ENCODE results near the gene IL17C.

DNA sequence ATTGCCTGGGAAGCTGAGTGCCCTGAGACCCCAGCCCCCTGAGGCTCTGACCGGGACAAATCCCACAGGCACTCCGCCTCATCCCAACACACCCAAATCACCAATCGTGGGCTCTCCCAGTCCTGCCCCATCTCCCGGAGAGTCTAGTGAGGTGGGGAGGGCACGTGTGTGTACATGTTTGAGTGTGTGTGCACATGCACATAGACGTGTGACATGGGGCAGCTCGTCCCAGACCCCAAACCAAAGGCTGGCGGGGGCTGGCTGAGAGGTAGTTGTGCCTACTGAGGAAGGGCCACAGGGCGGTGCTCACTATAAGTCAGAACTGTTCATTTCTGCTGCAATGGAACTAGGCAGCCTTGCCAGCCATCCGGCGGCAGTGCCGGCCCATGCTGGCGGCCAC is 39.3 kb downstream of the IL17C start:
- TF ChIP-seq, protein P1, sequence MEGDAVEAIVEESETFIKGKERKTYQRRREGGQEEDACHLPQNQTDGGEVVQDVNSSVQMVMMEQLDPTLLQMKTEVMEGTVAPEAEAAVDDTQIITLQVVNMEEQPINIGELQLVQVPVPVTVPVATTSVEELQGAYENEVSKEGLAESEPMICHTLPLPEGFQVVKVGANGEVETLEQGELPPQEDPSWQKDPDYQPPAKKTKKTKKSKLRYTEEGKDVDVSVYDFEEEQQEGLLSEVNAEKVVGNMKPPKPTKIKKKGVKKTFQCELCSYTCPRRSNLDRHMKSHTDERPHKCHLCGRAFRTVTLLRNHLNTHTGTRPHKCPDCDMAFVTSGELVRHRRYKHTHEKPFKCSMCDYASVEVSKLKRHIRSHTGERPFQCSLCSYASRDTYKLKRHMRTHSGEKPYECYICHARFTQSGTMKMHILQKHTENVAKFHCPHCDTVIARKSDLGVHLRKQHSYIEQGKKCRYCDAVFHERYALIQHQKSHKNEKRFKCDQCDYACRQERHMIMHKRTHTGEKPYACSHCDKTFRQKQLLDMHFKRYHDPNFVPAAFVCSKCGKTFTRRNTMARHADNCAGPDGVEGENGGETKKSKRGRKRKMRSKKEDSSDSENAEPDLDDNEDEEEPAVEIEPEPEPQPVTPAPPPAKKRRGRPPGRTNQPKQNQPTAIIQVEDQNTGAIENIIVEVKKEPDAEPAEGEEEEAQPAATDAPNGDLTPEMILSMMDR (IDR thresholded peaks at IDR 0.05), result no peak
- no peak for TF ChIP-seq EZH2 (IDR thresholded peaks at IDR 0.05; ENCODE audit: borderline replicate concordance, insufficient read depth, low read depth, low read length, poor library complexity, severe bottlenecking)

All from B cell (primary cell).